ENCODE measurements around the gene PDE4D. TPM values are rescaled to one million over a fixed set of nuclear protein-coding genes. Genes with fewer than 3 reads are reported as not detected.

Gene PDE4D
- total and polyA plus RNA-seq, 3 experiments from 2014 or later: 5.6 to 18.3 (median 17.7) TPM

DNA sequence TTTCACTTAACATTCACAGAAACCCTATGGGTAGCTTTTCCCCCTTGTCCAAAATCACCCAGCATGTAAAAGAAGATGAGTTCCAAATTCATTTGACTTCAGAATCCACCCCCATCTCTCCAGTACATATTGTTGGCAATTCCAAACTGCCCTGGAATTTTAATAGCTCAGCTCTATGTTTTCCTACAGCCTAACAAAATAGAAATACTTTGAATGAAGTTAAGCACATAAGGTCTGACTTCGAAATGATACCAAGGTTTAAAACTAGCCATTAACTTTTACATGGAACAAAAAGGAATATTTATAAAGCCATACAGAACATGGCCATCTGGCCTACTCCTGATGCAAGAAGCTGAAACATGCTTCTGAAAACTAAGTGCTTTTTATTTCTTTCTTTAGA, 634.3 kb downstream of the PDE4D start:
- H3K27ac ChIP-seq (ENCODE audit: low read depth, low read length): no peak overlapping the region
- no peaks in the 10 kb centered on the region for H3K36me3 Mint-ChIP-seq
- CTCF ChIA-PET: no interaction called here
- no peaks in the 10 kb centered on the region for H3K4me1 ChIP-seq (ENCODE audit: insufficient read depth, low read length)
- POLR2A ChIA-PET: no interaction called here
- no peaks in the 10 kb centered on the region for H3K27me3 ChIP-seq (ENCODE audit: insufficient read depth, low read length, poor library complexity, severe bottlenecking)
- no peak overlapping the region for H3K4me3 ChIP-seq (ENCODE audit: low read length)
- no peak overlapping the region for H3K4me3 Mint-ChIP-seq
- DNase-seq: no peak
- H3K36me3 ChIP-seq (ENCODE audit: insufficient read depth, low read length): no peaks in the 10 kb centered on the region
- no peaks in the 10 kb centered on the region for H3K9me3 Mint-ChIP-seq
- no peaks in the 10 kb centered on the region for H3K9me3 ChIP-seq (ENCODE audit: low read length)
- peaks cover 5 to 29% of the 10 kb centered on the region in 2 donors for H3K27me3 Mint-ChIP-seq
- H3K27ac Mint-ChIP-seq: no peak overlapping the region
- H3K4me1 Mint-ChIP-seq: no peaks in the 10 kb centered on the region

DNA sequence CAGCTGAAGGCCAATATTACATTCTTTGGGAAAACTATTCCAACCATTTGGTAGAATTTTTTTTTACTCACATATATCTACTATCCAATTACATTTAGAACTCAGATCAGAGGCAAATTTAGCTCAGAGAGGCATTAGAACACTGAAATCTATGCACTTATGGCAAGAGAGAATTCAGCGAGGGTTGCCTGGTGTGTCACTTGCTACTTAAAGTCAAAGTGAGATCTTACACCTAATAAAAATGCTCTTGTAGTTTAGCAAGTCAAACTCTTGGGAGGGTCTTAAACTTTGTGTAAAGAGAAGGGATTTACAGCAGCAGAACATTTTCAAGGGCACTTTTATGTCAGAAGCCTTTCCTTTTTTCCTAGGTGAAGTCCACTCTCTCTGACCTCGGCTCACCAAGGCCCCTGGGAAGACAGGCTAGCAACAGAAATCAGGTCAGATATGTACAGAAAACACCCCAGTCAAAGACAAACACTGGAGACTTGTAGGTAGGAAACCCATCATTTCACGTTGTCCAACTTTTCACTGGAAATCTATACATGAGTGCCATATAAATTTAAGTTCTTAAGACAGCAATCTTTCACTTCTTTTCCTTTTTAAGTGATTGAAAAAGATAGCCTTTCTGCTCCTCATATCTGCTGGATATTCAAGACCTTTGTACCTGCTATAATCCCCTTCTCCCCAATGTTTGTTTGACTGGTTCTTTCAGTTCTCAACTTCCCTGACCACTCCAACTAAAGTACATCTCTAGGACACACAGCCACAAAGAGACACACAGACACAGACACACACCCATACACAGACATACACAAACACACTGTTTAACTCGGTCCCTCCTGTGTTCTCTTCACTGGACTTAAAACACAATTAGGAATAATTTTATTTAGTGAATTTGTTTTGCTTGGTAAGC, 635.8 kb downstream of the PDE4D start:
- Mint-ChIP-seq H3K9me3 (no peaks in the 10 kb centered on the region), H3K36me3 (no peaks in the 10 kb centered on the region), H3K4me3 (no peak overlapping the region), H3K27me3 (peaks cover 5 to 32% of the 10 kb centered on the region in 2 donors), H3K4me1 (no peaks in the 10 kb centered on the region), H3K27ac (no peak overlapping the region)
- CTCF ChIA-PET: no interaction called here
- H3K27ac ChIP-seq (ENCODE audit: low read depth, low read length): no peak overlapping the region
- H3K36me3 ChIP-seq (ENCODE audit: insufficient read depth, low read length): no peaks in the 10 kb centered on the region
- H3K4me3 ChIP-seq (ENCODE audit: low read length): no peak overlapping the region
- POLR2A ChIA-PET: no interaction called here
- H3K4me1 ChIP-seq (ENCODE audit: insufficient read depth, low read length): no peaks in the 10 kb centered on the region
- no peaks in the 10 kb centered on the region for H3K9me3 ChIP-seq (ENCODE audit: low read length)
- no peaks in the 10 kb centered on the region for H3K27me3 ChIP-seq (ENCODE audit: insufficient read depth, low read length, poor library complexity, severe bottlenecking)
- DNase-seq: no peak

DNA sequence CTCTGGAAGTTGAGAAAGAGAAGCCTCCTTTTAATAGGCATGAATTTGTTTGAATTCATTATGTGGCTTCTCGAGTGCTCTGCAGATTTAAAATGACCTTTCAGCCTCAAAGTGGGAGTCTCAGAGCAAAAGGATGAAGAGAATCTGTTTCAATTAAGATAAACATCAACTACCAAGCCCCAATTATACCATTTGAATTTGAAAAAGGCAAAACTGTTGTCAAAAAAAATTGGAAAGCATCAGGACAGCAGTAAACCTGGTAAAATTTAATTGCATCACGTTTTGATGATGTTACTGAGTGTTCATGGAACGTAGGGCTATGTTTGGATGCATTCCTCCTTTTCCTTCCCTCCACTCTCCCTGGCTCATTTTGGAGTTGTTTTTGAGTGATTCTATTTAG, 637.2 kb downstream of the PDE4D start:
- ChIA-PET POLR2A (no interaction called here), CTCF (interaction anchor here (1.1 kb wide), 1 partner anchor 10 kb away, joined by 3 read pairs; no protein-coding TSS in a partner anchor)
- no peaks in the 10 kb centered on the region for H3K36me3 ChIP-seq (ENCODE audit: insufficient read depth, low read length)
- H3K27ac ChIP-seq (ENCODE audit: low read depth, low read length): no peak overlapping the region
- Mint-ChIP-seq H3K9me3 (no peaks in the 10 kb centered on the region), H3K4me3 (no peak overlapping the region), H3K27ac (no peak overlapping the region), H3K27me3 (peaks cover 5 to 39% of the 10 kb centered on the region in 2 donors), H3K4me1 (no peaks in the 10 kb centered on the region), H3K36me3 (no peaks in the 10 kb centered on the region)
- no peak for DNase-seq
- no peak overlapping the region for H3K4me3 ChIP-seq (ENCODE audit: low read length)
- no peaks in the 10 kb centered on the region for H3K27me3 ChIP-seq (ENCODE audit: insufficient read depth, low read length, poor library complexity, severe bottlenecking)
- H3K4me1 ChIP-seq (ENCODE audit: insufficient read depth, low read length): no peaks in the 10 kb centered on the region
- H3K9me3 ChIP-seq (ENCODE audit: low read length): no peaks in the 10 kb centered on the region

DNA sequence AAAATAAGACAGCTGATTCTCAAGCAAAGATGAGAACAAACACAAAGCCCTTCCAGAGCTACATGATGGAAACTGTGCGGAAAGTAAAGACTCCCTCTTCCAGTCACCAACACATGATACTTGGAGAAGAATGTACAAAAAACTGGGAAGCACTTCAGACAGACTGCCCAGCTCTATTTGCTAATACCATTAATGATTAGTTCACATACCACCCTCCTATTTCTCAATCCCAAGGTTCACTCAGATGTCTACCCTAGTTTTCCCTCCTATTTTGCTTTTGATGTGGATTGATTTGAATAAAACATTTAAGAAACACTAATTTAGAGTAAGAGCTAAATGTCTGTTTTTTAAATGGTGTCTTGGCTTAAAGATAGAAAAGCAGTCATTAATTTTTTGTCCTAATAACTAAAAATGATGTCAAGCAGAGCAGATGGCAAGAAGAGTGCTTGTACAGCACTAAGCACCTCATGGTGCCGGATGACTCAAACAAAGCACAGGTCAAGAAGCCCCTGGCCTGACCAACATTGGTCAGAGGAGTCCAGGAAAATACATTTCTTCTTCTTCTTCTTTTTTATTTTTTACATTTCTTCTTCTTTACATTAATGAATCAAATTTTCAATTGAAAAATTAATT, 639.4 kb downstream of the PDE4D start:
- Histone ChIP-seq H3K36me3 (ENCODE audit: insufficient read depth, low read length) (no peaks in the 10 kb centered on the region), H3K4me1 (ENCODE audit: insufficient read depth, low read length) (no peaks in the 10 kb centered on the region), H3K27ac (ENCODE audit: low read depth, low read length) (no peak overlapping the region), H3K9me3 (ENCODE audit: low read length) (no peaks in the 10 kb centered on the region), H3K4me3 (ENCODE audit: low read length) (no peak overlapping the region), H3K27me3 (ENCODE audit: insufficient read depth, low read length, poor library complexity, severe bottlenecking) (no peaks in the 10 kb centered on the region)
- ChIA-PET POLR2A (no interaction called here), CTCF (no interaction called here)
- Mint-ChIP-seq H3K27ac (no peak overlapping the region), H3K9me3 (peaks cover 0 to 4% (median 0%) of the 10 kb centered on the region in 5 donors), H3K4me1 (no peaks in the 10 kb centered on the region), H3K4me3 (no peak overlapping the region), H3K27me3 (peaks cover 5 to 35% of the 10 kb centered on the region in 2 donors), H3K36me3 (no peaks in the 10 kb centered on the region)
- DNase-seq: no peak

DNA sequence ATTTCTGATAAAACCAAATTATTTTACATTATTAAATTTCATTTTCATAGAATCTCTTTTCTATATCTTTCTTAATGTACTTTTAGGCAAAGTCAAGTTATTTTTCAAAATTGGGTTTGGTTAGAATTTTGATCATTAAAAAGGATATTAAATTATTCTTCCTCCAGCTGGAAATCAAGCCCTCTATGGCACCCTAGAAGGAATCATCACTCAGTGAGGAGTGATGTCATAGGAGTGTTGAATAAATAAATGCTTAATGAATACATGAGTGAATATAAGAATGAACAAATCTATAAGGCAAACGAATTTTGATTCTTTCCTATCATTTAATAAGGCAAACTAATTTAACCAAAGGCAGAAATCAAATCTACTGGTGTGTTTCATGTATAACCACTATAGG, 639.9 kb downstream of the PDE4D start:
- H3K27me3 Mint-ChIP-seq: peaks cover 5 to 35% of the 10 kb centered on the region in 2 donors
- no peaks in the 10 kb centered on the region for H3K4me1 ChIP-seq (ENCODE audit: insufficient read depth, low read length)
- DNase-seq: no peak
- H3K4me3 ChIP-seq (ENCODE audit: low read length): no peak overlapping the region
- no peaks in the 10 kb centered on the region for H3K36me3 Mint-ChIP-seq
- no peaks in the 10 kb centered on the region for H3K27me3 ChIP-seq (ENCODE audit: insufficient read depth, low read length, poor library complexity, severe bottlenecking)
- no peaks in the 10 kb centered on the region for H3K9me3 ChIP-seq (ENCODE audit: low read length)
- no peaks in the 10 kb centered on the region for H3K36me3 ChIP-seq (ENCODE audit: insufficient read depth, low read length)
- no peaks in the 10 kb centered on the region for H3K4me1 Mint-ChIP-seq
- H3K27ac ChIP-seq (ENCODE audit: low read depth, low read length): no peak overlapping the region
- no peak overlapping the region for H3K4me3 Mint-ChIP-seq
- ChIA-PET CTCF (no interaction called here), POLR2A (no interaction called here)
- no peak overlapping the region for H3K27ac Mint-ChIP-seq
- peaks cover 0 to 4% (median 0%) of the 10 kb centered on the region in 5 donors for H3K9me3 Mint-ChIP-seq

DNA sequence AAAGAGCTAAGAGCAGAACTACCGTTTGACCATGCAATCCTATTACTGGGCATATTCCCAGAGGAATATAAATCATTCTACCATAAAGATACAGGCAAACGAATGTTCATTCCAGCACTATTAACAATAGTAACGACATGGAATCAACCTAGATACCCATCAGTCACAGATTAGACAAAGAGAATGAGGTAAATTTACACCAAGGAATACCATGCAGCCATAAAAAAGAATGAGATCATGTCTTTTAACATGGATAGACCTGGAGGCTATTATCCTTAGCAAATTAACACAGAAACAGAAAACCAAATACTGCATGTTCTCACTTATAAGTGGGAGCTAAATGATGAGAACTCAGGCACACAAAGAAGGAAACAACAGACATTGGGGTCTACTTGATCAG, 641.9 kb downstream of the PDE4D start:
- peaks cover 0 to 4% (median 0%) of the 10 kb centered on the region in 5 donors for H3K9me3 Mint-ChIP-seq
- H3K4me1 Mint-ChIP-seq: no peaks in the 10 kb centered on the region
- Histone ChIP-seq H3K4me3 (ENCODE audit: low read length) (no peak overlapping the region), H3K36me3 (ENCODE audit: insufficient read depth, low read length) (no peaks in the 10 kb centered on the region), H3K27ac (ENCODE audit: low read depth, low read length) (no peak overlapping the region), H3K4me1 (ENCODE audit: insufficient read depth, low read length) (no peaks in the 10 kb centered on the region), H3K9me3 (ENCODE audit: low read length) (no peaks in the 10 kb centered on the region), H3K27me3 (ENCODE audit: insufficient read depth, low read length, poor library complexity, severe bottlenecking) (no peaks in the 10 kb centered on the region)
- H3K27ac Mint-ChIP-seq: peak overlapping the region in 1 of 8 donors; percentile 32
- ChIA-PET CTCF (no interaction called here), POLR2A (no interaction called here)
- H3K36me3 Mint-ChIP-seq: no peaks in the 10 kb centered on the region
- peaks cover 8 to 28% of the 10 kb centered on the region in 2 donors for H3K27me3 Mint-ChIP-seq
- H3K4me3 Mint-ChIP-seq: no peak overlapping the region
- no peak for DNase-seq

DNA sequence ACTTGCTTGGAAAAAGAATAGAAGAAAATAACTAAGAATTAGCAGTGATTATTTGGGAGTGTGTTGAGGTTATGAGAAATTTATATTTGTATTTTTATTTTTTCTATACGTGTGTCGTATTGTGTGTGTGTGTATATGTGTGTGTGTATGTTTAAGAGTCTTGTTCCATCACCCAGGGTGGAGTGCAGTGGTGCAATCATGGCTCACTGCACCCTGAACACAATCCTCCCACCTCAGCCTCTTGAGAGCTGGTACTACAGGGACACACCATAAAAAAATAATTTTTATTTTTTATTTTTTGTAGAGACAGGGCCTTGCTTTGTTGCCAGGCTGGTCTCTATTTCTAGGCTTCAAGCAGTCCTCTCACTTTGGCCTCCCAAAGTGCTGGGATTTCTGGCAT, 643.8 kb downstream of the PDE4D start:
- H3K4me3 ChIP-seq (ENCODE audit: low read length): no peak overlapping the region
- CTCF ChIA-PET: interaction anchor here (1.3 kb wide), 1 partner anchor 13 kb away, joined by 3 read pairs; no protein-coding TSS in a partner anchor
- Mint-ChIP-seq H3K27me3 (peaks cover 5 to 21% of the 10 kb centered on the region in 2 donors), H3K36me3 (no peaks in the 10 kb centered on the region), H3K27ac (no peak overlapping the region), H3K4me1 (no peaks in the 10 kb centered on the region), H3K4me3 (no peak overlapping the region), H3K9me3 (peaks cover 0 to 4% (median 0%) of the 10 kb centered on the region in 5 donors)
- H3K27ac ChIP-seq (ENCODE audit: low read depth, low read length): no peak overlapping the region
- no peaks in the 10 kb centered on the region for H3K36me3 ChIP-seq (ENCODE audit: insufficient read depth, low read length)
- no peaks in the 10 kb centered on the region for H3K9me3 ChIP-seq (ENCODE audit: low read length)
- H3K27me3 ChIP-seq (ENCODE audit: insufficient read depth, low read length, poor library complexity, severe bottlenecking): no peaks in the 10 kb centered on the region
- POLR2A ChIA-PET: no interaction called here
- no peaks in the 10 kb centered on the region for H3K4me1 ChIP-seq (ENCODE audit: insufficient read depth, low read length)
- no peak for DNase-seq

DNA sequence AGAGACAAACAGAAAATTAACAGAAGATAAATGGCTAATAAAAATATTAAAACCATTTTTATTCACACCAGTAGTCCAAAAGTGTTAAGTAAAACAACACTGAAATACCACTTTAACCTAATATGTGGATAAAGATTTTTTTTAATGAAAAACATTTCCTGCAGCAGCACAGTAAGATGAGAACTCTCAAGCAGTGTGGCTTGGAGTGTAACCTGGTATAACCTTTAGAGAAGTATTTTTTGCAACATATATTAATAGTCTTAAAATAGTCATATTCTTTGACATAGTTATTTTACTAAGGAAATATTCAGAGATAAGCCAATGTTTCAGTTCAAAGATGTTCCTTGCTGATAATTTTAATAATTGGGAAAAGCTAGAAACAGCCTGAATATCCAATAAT, 644.4 kb downstream of the PDE4D start:
- ChIA-PET POLR2A (no interaction called here), CTCF (no interaction called here)

More for the DNA sequence above, 644.4 kb downstream of the PDE4D start:
- DNase-seq: no peak
- H3K4me3 ChIP-seq (ENCODE audit: low read length): no peak overlapping the region
- H3K9me3 ChIP-seq (ENCODE audit: low read length): no peaks in the 10 kb centered on the region
- H3K9me3 Mint-ChIP-seq: peaks cover 0 to 4% (median 0%) of the 10 kb centered on the region in 5 donors
- no peak overlapping the region for H3K4me3 Mint-ChIP-seq
- H3K27ac Mint-ChIP-seq: no peak overlapping the region
- no peaks in the 10 kb centered on the region for H3K36me3 ChIP-seq (ENCODE audit: insufficient read depth, low read length)
- no peaks in the 10 kb centered on the region for H3K36me3 Mint-ChIP-seq
- no peaks in the 10 kb centered on the region for H3K4me1 Mint-ChIP-seq
- no peaks in the 10 kb centered on the region for H3K27me3 ChIP-seq (ENCODE audit: insufficient read depth, low read length, poor library complexity, severe bottlenecking)
- peaks cover 4 to 16% of the 10 kb centered on the region in 2 donors for H3K27me3 Mint-ChIP-seq
- no peaks in the 10 kb centered on the region for H3K4me1 ChIP-seq (ENCODE audit: insufficient read depth, low read length)
- no peak overlapping the region for H3K27ac ChIP-seq (ENCODE audit: low read depth, low read length)
